ENCODE results near the gene CIAPIN1.
A peak's percentile ranks its signal among the peaks of the same experiment; 100 is the strongest.
"Not testable (repeated sequence)": the region's sequence is repeated elsewhere in the genome, so short reads cannot be mapped to it uniquely, and the experiment has no call there.

CIAPIN1 gene

DNA sequence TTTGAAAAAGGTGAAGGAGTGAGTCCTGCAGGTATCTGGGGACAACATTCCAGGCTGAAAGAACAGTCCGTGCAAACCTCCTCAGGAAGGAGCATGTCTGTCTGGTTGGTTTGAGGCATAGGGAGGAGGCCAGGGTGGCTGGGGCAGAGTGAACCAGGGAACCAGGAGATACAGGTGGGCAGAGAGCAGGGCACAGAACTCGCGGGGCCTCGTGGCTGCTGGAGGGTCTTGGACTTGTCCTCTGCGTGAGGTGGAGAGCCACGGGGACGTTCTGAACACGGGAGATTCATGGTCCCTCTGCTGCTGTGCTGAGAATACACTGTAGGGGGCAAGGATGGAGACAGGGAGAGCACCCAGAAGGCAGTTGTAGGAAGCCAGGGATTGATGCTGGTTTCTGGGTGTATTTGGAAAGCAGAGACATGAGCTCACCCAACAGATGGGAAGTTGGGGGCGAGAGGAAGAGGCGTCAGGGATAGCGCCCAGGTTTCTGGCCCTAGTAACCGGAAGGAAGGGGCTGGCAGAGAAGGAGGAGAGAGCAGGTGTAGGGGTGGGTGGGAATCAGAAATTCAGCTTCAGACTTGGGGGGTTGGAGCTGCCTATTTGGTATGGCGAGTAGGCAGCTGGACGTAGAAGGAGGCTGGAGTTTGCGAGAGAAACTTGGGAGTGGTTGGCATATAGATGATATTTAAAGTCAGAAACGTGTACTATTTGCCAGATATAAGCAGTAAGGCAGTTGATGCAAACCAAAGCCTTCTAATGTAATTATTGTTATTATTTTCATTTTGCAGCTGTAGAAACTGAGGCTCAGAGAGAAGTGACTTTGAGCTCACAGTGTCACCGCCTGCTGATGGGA is 43.0 kb downstream of the CIAPIN1 start, which contains the start of gene CCL17:
Gene CCL17 (plus strand): TSS at position 803 of the 853 bp plus-strand sequence. CDS start 9,166 bp downstream, outside the sequence.
- DNase-seq, result no peak

DNA sequence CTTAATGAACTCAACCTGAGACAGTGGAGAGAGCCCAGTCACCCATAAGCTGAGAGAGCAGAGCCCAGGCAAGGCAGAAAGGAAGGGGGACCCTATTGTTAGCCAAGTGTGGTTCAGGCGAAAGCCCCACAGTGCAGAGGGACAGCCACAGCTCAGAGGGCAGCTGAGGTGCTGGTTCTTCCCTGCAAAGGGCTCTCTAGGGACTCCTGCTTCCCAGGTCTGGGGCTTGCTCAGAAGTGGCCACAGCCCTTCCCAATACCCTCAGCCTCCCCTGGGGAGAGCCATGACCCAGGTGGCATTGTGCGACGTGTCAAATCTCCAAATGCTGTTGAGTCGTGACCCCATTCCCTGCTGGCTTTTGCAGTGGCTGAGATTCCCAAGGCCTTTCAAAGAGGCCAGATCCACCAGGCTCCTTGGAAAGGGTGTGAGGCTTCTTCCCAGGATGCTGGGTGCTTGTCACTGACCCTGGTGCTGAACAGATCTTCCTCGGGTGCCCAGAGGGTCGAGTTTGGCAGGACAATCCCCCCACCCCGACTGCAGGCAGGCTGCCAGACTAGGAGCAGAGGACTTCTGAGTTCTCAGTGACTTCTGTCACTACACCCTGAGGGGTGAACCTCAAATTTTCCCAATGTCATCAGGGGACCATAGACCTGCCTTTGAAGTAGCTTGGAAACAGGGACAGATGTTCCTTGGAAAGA is 45.1 kb downstream of the CIAPIN1 start:
- no peak for DNase-seq

DNA sequence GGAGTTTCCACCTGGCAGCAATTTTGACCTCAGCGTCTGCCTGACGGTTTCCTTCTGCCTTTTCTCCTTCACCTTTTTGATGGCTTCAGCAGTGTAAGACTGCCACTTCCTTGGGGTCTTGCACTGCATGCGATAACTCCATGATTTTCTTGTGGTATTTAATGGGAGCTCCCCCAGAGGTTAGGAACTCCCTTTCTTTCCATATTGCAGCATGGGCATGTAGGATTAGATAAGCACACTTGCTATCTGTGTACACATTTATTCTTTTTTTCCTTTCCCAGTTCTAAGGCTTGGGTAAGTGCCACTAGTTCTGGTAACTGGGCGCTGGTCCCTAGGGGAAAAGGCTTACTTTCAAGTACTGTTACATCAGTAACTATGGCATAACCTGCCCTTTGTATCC is 49.7 kb downstream of the CIAPIN1 start:
- not testable (repeated sequence) for DNase-seq

DNA sequence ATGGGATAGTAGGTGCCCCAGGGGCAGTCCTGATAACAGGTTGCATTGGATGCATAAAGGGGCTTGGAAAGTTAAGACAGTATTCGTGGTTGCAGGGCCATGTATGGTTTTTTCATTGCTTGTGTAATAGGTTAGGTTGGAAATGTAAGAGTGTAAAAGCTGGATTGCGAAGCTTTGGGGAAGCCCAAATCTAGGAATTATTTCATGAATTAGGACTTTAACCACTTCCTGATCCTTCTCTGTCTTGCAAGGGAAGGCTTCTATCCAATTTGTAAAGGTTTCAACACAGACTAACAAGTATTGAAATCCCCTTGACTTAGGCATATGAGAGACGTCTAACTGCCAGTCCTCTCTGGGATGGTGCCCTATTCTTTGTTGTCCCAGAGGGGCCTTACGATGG is 50.4 kb downstream of the CIAPIN1 start:
- no peak for DNase-seq

DNA sequence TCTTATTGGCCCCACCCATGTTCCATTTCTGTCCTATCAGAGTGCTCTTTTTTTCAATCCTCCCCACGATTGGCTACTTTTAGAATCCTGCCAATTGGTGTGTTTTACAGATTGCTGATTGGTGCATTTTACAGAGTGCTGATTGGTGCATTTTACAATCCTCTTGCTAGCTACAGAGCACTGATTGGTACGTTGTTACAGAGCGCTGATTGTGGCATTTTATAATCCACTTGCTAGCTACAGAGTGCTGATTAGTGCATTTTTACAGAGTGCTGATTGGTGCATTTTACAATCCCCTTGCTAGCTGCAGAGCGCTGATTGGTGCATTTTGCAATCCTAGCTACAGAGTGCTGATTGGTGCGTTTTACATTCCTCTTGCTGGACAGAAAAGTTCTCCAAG is 52.2 kb downstream of the CIAPIN1 start:
- DNase-seq, result no peak

DNA sequence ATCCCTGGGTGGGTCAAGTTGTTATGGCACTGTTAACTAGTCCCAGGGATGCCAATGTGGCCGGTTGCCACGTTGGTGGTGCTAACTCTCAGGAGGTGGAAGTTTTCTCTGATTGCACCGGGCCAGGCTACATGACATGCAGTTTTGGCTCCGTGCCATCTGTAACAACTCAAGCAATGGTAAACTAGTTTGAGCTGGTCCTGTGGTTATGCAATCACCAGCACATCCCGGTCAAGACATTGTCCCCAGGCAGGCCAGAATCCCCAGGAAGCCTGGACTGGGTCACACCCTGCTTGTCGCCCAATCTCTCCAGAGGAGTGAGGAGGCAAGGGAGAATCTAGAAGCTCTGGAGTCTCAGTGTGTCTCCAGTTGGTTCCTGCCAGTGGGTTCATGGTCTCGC is 52.7 kb downstream of the CIAPIN1 start:
- no peak for DNase-seq

DNA sequence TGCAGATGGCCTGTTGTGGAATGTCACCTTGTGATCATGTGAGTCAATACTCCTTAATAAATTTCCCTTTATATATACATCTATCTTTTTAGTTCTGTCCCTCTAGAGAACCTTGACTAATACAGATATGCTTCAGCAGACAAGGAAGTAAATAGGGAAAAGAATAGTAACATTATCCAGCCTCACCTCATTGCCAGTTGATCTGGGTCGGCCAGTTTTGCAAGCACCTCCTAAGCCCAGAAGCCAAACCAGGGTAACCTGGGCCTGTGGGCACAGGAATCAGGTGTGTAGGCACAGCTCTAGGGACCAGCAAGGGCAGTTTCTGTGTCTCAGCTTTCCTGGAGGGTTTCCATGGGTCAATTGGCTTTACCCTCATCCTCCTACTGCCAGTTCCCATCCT is 54.5 kb downstream of the CIAPIN1 start:
- DNase-seq, result no peak

DNA sequence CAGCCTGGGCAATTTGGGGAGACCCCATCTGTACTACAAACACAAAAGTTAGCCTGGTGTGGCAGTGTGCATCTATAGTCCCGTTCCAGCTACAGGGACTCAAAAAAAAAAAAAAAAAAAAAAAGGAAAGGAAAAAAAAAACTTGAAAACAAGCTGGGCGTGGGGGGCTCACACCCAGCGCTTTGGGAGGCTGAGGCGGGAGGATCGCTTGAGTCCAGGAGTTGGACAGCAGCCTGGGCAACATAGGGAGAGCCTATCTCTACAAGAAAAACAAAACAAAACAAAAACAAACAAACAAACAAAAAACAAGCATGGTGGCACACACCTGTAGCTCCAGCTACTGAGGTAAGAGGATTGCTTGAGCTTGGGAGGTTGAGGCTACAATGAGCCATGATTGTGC is 55.5 kb downstream of the CIAPIN1 start:
- DNase-seq, result no peak

DNA sequence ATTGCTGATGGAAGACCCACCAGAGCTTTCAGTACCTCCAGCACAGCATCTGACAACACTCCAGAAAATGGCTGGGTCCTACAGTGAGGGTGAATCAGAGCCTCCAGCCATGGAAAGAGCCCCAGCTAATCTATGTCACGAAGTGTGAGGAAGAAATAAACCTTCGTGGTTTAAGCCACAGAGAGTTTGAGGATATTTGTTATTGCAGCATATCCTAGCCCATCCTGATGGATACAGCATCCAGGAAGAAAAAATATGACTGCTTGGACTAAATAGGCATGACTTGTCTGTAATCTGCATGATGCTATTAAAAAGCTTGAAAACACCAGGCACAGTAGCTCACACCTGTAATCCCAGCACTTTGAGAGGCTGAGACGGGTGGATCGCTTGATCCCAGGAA is 55.9 kb downstream of the CIAPIN1 start:
- DNase-seq, result no peak

DNA sequence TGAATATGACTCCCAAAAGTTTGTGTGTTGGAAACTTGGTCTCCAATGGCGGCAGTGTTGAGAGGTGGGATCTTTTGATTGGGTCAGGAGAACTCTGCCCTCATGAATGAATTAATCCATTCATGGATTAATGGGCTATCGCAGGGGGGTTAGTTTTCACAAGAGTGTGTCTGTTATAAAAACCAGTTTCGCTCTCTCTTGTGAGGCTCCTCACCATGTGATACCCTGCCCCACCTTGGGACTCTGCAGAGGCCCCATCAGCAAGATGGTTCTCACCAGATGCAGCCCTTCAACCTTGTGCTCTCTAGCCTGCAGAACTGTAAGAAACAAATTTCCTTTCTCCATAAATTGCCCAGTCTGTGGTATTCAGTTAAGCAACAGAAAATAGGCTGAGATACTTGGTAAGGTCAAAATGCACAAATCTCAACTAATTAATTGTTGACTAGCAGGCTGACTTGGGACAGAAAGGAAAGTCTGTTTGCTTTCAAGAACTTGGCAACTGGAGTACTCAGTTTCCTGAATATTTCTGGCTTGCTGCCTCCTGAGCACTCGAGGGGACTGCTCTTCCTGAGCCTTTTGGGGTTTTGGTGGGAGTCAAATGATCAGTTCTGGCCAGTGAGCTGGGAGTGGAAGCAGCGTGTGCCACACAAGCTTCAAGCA is 56.4 kb downstream of the CIAPIN1 start:
- DNase-seq, result no peak

DNA sequence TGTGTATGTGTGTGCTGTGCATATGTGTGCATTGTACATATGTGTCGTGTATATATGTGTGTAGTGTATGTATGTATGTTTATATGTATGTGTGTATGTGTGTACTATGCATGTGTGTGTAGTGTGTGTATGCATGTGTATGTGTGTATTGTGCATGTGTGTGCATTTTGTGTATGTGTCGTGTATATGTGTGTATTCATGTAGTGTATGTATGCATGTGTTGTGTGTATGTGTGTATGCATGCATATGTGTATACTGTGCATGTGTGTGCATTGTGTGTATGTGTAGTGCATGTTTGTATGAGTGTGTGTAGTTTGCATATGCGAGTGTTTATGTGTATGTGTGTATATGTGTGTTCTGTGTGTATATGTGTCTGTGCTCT is 58.1 kb downstream of the CIAPIN1 start:
- DNase-seq, result no peak

DNA sequence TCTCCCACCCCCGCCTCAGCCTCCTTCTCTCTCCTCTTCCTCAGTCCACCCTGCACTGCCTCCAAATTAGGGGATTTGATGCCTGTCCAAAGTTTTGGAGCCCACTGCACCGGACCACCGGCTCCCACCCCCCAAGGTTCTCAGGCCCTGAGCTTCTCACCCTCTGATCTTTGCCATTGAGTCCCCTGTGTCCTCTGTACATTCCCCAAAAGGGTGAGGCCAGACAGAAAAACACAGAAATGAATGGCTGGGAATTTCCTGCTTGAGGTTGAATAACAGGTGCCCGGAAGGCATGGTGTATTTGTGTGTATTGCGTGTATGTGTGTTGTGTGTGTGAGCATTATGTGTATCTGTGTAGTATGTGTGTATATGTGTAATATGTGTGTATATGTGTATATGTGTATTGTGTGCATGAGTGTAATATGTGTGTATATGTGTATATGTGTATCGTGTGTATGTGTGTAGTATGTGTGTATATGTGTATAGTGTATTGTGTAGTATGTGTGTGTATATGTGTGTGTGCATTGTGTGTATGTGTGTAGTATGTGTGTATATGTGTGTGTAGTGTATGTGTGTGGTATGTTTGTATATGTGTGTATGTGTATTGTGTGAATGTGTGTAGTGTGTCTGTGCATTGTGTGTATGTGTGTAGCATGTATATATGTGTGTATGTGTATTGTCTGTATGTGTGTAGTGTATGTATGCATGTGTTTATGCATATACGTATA is 58.7 kb downstream of the CIAPIN1 start:
- DNase-seq, result no peak

DNA sequence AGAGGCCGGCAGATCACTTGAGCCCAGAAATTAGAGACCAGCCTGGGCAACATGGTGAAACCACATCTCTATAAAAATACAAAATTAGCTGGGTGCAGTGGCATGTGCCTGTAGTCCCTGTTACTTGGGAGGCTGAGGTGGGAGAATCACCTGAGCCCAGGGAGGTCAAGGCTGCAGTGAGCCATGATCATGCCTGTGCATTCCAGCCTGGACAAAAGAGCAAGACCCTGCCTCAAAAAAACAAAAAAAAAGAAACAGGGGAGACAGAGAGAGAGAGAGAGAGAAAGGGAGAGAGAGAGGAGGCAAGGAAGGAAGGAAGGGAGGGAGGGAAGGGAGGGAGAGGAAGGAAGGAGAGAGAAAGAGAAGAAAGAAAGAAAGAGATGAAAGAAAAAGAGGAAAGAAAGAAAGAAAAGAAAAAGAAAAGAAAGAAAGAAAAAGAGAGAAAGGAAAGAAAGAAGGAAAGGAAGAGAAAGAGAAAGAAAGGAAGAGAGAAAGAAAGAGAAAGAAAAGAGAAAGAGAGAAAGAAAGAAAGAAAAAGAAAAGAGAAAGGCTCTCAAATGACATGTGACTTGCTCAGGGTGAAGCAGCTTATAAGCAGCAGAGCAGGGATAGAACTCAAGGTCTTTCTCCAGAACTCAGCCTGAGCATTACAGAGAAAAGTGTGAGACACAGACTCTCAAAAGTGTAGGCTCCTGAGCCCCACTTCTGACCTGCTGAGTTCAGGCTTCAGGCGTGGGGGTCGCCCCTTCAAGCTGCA is 59.4 kb downstream of the CIAPIN1 start:
- no peak for DNase-seq

DNA sequence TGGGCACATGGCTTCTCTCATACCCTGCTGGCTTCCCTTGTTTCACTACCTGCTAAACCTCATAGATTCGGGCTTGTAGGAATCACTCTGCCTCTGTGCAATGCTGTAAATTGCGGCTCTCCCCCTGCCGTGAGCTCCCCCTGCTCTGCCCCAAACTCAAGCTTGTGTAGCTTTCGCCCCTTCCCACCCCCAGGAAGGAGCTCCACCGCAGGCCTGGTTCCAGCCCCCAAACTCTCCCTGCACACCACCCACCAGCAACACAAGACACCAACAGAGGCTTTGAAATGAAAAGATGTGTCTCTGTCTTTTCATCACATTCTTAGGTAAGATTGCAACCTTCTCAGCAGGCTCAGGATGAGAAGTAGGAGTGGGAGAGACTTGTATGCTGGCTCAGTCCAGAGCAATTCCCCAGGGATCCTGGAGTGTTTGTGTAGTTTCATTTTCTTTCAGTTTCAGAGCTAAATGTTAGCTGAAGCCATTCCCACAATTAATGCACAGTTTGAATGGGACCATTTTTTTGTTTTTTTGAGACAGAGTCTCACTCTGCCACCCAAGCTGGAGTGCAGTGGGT is 60.7 kb downstream of the CIAPIN1 start:
- DNase-seq, result no peak

DNA sequence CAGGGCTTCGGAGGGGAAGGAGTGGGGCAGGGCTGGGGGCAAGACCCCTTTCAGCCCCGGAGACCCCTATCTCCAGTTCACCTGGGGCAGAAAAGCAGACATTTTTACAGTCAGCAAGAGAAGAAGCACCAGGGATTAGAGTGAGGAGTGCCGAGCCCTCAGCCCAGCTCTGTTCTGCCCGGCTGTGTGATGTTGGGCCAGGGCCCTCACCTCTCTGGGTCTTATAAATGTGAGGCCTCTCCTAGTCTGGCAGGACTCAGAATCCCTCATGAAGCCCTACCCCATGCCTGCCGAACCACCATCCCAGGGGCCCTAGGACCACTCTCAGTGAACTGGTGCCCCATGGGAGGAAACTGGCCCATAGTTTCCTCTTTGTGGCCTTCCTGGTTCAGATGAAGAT is 62.1 kb downstream of the CIAPIN1 start:
- DNase-seq, result no peak

DNA sequence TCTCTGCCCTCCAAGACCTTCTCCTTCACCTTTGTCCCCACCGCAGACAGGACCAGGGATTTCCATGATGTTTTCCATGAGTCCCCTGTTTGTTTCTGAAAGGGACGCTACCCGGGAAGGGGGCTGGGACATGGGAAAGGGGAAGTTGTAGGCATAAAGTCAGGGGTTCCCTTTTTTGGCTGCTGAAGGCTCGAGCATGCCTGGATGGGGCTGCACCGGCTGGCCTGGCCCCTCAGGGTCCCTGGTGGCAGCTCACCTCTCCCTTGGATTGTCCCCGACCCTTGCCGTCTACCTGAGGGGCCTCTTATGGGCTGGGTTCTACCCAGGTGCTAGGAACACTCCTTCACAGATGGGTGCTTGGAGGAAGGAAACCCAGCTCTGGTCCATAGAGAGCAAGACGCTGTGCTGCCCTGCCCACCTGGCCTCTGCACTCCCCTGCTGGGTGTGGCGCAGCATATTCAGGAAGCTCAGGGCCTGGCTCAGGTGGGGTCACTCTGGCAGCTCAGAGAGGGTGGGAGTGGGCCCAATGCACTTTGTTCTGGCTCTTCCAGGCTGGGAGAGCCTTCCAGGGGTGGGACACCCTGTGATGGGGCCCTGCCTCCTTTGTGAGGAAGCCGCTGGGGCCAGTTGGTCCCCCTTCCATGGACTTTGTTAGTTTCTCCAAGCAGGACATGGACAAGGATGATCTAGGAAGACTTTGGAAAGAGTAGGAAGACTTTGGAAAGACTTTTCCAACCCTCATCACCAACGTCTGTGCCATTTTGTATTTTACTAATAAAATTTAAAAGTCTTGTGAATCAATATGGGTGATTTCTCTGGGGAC is 62.7 kb downstream of the CIAPIN1 start:
- DNase-seq, result no peak

DNA sequence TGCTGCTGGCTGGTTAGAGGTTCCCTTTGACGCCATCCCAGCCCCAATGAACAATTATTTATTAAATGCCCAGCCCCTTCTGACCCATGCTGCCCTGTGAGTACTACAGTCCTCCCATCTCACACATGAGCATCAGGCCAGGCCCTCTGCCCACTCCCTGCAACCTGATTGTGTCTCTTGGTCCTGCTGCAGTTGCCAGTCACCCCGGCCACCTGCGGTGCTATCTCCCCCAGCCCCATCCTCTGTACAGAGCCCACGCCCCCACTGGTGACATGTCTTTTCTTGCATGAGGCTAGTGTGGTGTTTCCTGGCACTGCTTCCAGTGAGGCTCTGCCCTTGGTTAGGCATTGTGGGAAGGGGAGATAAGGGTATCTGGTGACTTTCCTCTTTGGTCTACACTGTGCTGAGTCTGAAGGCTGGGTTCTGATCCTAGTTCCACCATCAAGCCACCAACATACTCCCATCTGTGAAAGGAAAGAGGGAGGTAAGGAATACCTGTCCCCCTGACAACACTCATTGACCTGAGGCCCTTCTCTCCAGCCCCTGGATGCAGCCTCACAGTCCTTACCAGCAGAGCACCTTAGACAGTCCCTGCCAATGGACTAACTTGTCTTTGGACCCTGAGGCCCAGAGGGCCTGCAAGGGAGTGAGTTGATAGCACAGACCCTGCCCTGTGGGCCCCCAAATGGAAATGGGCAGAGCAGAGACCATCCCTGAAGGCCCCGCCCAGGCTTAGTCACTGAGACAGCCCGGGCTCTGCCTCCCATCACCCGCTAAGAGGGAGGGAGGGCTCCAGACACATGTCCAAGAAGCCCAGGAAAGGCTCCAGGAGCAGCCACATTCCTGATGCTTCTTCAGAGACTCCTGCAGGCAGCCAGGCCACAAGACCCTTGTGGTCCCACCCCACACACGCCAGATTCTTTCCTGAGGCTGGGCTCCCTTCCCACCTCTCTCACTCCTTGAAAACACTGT is 63.6 kb downstream of the CIAPIN1 start:
- DNase-seq, result peak; percentile 54

DNA sequence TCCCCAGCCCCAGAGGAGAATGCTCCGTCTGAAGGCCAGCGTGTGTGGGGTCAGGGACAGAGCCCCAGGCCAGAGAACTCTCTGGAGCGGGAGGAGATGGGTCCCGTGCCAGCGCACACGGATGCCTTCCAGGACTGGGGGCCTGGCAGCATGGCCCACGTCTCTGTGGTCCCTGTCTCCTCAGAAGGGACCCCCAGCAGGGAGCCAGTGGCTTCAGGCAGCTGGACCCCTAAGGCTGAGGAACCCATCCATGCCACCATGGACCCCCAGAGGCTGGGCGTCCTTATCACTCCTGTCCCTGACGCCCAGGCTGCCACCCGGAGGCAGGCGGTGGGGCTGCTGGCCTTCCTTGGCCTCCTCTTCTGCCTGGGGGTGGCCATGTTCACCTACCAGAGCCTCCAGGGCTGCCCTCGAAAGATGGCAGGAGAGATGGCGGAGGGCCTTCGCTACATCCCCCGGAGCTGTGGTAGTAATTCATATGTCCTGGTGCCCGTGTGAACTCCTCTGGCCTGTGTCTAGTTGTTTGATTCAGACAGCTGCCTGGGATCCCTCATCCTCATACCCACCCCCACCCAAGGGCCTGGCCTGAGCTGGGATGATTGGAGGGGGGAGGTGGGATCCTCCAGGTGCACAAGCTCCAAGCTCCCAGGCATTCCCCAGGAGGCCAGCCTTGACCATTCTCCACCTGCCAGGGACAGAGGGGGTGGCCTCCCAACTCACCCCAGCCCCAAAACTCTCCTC is 64.5 kb downstream of the CIAPIN1 start:
- no peak for DNase-seq

Measured in NCI-H226 (cell line).